ENCODE data around the gene CD302. TPM values are rescaled to one million over a fixed set of nuclear protein-coding genes. Genes with fewer than 3 reads are reported as not detected.

Gene CD302
- total and polyA plus RNA-seq, 4 donors: 65.9 to 118 (median 96.8) TPM

GRCh38 chr2:159759577-159759976 lies 38.4 kb downstream of the CD302 start:
- H3K9ac ChIP-seq (ENCODE audit: low read depth in 1 of 2, low read length in 2 of 2): no peak overlapping the region
- no peak overlapping the region for H3K4me3 ChIP-seq (ENCODE audit: low read depth in 1 of 3, low read length in 3 of 3)
- H3K27me3 ChIP-seq (ENCODE audit: control insufficient read depth in 4 of 4, insufficient read depth in 4 of 4, low read length in 3 of 4): no peaks in the 10 kb centered on the region
- no peaks in the 10 kb centered on the region for H3K4me1 ChIP-seq (ENCODE audit: control insufficient read depth in 4 of 4, insufficient read depth in 4 of 4, low read length in 3 of 4)
- TF ChIP-seq YY1 (IDR thresholded peaks at IDR 0.05): no peak
- no peak for TF ChIP-seq MAX (IDR thresholded peaks at IDR 0.05)
- no peak for TF ChIP-seq ATF3 (IDR thresholded peaks at IDR 0.05)
- TF ChIP-seq HNF4A (conservative IDR thresholded peaks at IDR 0.05): no peak
- TF ChIP-seq REST (IDR thresholded peaks at IDR 0.05): no peak
- no peak for TF ChIP-seq EGR1 (IDR thresholded peaks at IDR 0.05; ENCODE audit: low read depth in 2 of 2)
- TF ChIP-seq RAD21 (IDR thresholded peaks at IDR 0.05): no peak
- TF ChIP-seq HNF4G (IDR thresholded peaks at IDR 0.05): no peak
- no peak for TF ChIP-seq NR2F2 (IDR thresholded peaks at IDR 0.05)
- TF ChIP-seq GABPA (IDR thresholded peaks at IDR 0.05 in 1 of 2, conservative IDR thresholded peaks at IDR 0.05 in 1 of 2): no peak
- H3K27ac ChIP-seq (ENCODE audit: low read depth in 1 of 2, low read length in 2 of 2): no peak overlapping the region
- WGBS: 86% methylated on average over 3 of the region's 3 CpGs
- peaks cover 4 to 65% (median 33%) of the 10 kb centered on the region in 4 donors for H3K36me3 ChIP-seq (ENCODE audit: control insufficient read depth in 4 of 4, insufficient read depth in 3 of 4, low read depth in 1 of 4, low read length in 3 of 4)
- no peaks in the 10 kb centered on the region for H3K9me3 ChIP-seq (ENCODE audit: control insufficient read depth in 4 of 4, low read length in 3 of 4)
- DNase-seq (ENCODE audit: low spot score): no peak

- TF ChIP-seq SP1 (IDR thresholded peaks at IDR 0.05): no peak
- no peak for TF ChIP-seq RXRA (IDR thresholded peaks at IDR 0.05)
- no peak overlapping the region for H3K27ac ChIP-seq (ENCODE audit: low read depth in 1 of 2, low read length in 2 of 2)
- no peak overlapping the region for H3K4me3 ChIP-seq (ENCODE audit: low read depth in 1 of 3, low read length in 3 of 3)
- no peak overlapping the region for H3K9ac ChIP-seq (ENCODE audit: low read depth in 1 of 2, low read length in 2 of 2)
- peaks cover 0 to under 1% (median 0%) of the 10 kb centered on the region in 4 donors for H3K4me1 ChIP-seq (ENCODE audit: control insufficient read depth in 4 of 4, insufficient read depth in 4 of 4, low read length in 3 of 4)
- H3K27me3 ChIP-seq (ENCODE audit: control insufficient read depth in 4 of 4, insufficient read depth in 4 of 4, low read length in 3 of 4): no peaks in the 10 kb centered on the region
- no peak for DNase-seq (ENCODE audit: low spot score)
- peaks cover 4 to 70% (median 31%) of the 10 kb centered on the region in 4 donors for H3K36me3 ChIP-seq (ENCODE audit: control insufficient read depth in 4 of 4, insufficient read depth in 3 of 4, low read depth in 1 of 4, low read length in 3 of 4)
- WGBS: 67% methylated on average over 1 of the region's 1 CpG
- no peaks in the 10 kb centered on the region for H3K9me3 ChIP-seq (ENCODE audit: control insufficient read depth in 4 of 4, low read length in 3 of 4)
These were observed 39.3 kb downstream of the CD302 start for GRCh38 chr2:159758686-159759085.

- H3K9me3 ChIP-seq (ENCODE audit: control insufficient read depth in 4 of 4, low read length in 3 of 4): no peaks in the 10 kb centered on the region
- peaks cover 0 to 2% (median 0%) of the 10 kb centered on the region in 4 donors for H3K4me1 ChIP-seq (ENCODE audit: control insufficient read depth in 4 of 4, insufficient read depth in 4 of 4, low read length in 3 of 4)
- TF ChIP-seq FOXA1 (IDR thresholded peaks at IDR 0.05) (no peak), REST (IDR thresholded peaks at IDR 0.05) (no peak), CTCF (IDR thresholded peaks at IDR 0.05; ENCODE audit: low read depth, low read length, missing input control) (no peak), RXRA (IDR thresholded peaks at IDR 0.05) (no peak), YY1 (IDR thresholded peaks at IDR 0.05) (no peak), HNF4G (IDR thresholded peaks at IDR 0.05) (no peak), FOXA2 (IDR thresholded peaks at IDR 0.05) (no peak), MAX (IDR thresholded peaks at IDR 0.05) (no peak), TAF1 (conservative IDR thresholded peaks at IDR 0.05) (no peak), JUND (IDR thresholded peaks at IDR 0.05) (no peak), SP1 (IDR thresholded peaks at IDR 0.05) (no peak), NR2F2 (IDR thresholded peaks at IDR 0.05) (no peak), RAD21 (IDR thresholded peaks at IDR 0.05) (no peak), EGR1 (IDR thresholded peaks at IDR 0.05; ENCODE audit: low read depth in 2 of 2) (no peak), GABPA (IDR thresholded peaks at IDR 0.05 in 1 of 2, conservative IDR thresholded peaks at IDR 0.05 in 1 of 2) (no peak)
- no peaks in the 10 kb centered on the region for H3K27me3 ChIP-seq (ENCODE audit: control insufficient read depth in 4 of 4, insufficient read depth in 4 of 4, low read length in 3 of 4)
- H3K4me3 ChIP-seq (ENCODE audit: low read depth in 1 of 3, low read length in 3 of 3): no peak overlapping the region
- 27% methylated on average over 1 of the region's 1 CpG for WGBS
- H3K27ac ChIP-seq (ENCODE audit: low read depth in 1 of 2, low read length in 2 of 2): no peak overlapping the region
- DNase-seq (ENCODE audit: low spot score): no peak
- peaks cover 4 to 66% (median 30%) of the 10 kb centered on the region in 4 donors for H3K36me3 ChIP-seq (ENCODE audit: control insufficient read depth in 4 of 4, insufficient read depth in 3 of 4, low read depth in 1 of 4, low read length in 3 of 4)
- no peak overlapping the region for H3K9ac ChIP-seq (ENCODE audit: low read depth in 1 of 2, low read length in 2 of 2)
These were observed 39.8 kb downstream of the CD302 start for GRCh38 chr2:159758239-159758638.

All from liver (tissue), 9 donors.